Measurements from ENCODE around the gene SLC13A3.

The SLC13A3 gene

GRCh38 chr20:46570956-46571355 is 80.3 kb downstream of the SLC13A3 start:
- TF ChIP-seq, protein P1, sequence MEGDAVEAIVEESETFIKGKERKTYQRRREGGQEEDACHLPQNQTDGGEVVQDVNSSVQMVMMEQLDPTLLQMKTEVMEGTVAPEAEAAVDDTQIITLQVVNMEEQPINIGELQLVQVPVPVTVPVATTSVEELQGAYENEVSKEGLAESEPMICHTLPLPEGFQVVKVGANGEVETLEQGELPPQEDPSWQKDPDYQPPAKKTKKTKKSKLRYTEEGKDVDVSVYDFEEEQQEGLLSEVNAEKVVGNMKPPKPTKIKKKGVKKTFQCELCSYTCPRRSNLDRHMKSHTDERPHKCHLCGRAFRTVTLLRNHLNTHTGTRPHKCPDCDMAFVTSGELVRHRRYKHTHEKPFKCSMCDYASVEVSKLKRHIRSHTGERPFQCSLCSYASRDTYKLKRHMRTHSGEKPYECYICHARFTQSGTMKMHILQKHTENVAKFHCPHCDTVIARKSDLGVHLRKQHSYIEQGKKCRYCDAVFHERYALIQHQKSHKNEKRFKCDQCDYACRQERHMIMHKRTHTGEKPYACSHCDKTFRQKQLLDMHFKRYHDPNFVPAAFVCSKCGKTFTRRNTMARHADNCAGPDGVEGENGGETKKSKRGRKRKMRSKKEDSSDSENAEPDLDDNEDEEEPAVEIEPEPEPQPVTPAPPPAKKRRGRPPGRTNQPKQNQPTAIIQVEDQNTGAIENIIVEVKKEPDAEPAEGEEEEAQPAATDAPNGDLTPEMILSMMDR (IDR thresholded peaks at IDR 0.05; ENCODE audit: insufficient read depth, low read depth, low read length, missing control alignments) = no peak

DNA sequence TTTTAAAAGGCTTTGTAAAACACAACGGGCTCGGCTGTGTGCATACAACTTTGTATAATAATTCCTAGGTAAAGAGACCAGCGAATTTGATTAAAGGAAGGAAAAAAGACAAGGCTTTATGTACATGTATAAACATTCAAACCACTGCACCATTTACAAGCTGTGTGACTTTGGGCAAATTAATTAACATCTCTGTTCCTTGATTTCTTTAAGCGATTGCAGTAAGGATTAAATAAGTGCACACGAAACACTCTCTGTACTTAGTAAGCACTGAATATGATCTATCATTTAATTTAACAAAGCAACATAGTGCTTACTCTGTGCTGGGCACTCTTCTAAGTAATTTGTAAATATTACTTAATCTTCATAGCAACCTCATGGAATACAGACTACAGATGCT is 81.3 kb downstream of the SLC13A3 start:
- no peak for DNase-seq (ENCODE audit: low read depth)
- H3K4me3 ChIP-seq (ENCODE audit: low read length) = no peak overlapping the region
- TF ChIP-seq, protein P1 (IDR thresholded peaks at IDR 0.05; ENCODE audit: insufficient read depth, low read depth, low read length, missing control alignments) = no peak

More at GRCh38 chr20:46570956-46571355, 80.3 kb downstream of the SLC13A3 start:
- DNase-seq (ENCODE audit: low read depth) = no peak
- H3K4me3 ChIP-seq (ENCODE audit: low read length) = no peak overlapping the region

DNA sequence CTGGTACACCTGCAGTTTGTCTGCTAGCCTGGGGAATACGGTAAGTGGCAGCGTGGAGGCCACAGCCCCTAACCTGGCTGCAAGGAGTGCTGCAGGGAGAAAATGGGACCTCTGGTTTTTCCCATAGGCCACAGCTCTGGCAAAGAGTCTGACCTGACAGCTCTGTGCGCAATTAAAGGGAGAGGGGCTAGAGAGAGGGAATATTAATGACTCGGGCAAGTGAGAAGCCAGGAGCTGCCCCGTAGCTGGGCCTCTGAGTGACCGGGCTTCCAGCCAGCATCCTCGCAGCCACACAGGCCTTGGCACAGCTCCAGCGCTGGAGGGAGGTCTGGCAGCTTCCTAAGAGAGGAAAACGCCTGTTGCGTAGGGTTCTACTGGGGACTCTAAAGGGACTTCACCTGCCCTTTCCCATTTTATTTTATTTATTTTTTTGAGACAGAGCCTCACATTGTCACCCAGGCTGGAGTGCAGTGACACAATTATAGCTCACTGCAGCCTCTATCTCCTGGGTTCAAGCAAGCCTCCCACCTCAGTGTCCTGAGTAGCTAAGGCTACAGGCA is 82.6 kb downstream of the SLC13A3 start:
- peak; percentile 51 for DNase-seq (ENCODE audit: low read depth)
- TF ChIP-seq, protein P1 (IDR thresholded peaks at IDR 0.05; ENCODE audit: insufficient read depth, low read depth, low read length, missing control alignments) = no peak
- no peak overlapping the region for H3K4me3 ChIP-seq (ENCODE audit: low read length)

GRCh38 chr20:46566125-46566524 is 85.1 kb downstream of the SLC13A3 start:
- DNase-seq (ENCODE audit: low read depth) = no peak
- no peak overlapping the region for H3K4me3 ChIP-seq (ENCODE audit: low read length)
- TF ChIP-seq, protein P1 (IDR thresholded peaks at IDR 0.05; ENCODE audit: insufficient read depth, low read depth, low read length, missing control alignments) = no peak

DNA sequence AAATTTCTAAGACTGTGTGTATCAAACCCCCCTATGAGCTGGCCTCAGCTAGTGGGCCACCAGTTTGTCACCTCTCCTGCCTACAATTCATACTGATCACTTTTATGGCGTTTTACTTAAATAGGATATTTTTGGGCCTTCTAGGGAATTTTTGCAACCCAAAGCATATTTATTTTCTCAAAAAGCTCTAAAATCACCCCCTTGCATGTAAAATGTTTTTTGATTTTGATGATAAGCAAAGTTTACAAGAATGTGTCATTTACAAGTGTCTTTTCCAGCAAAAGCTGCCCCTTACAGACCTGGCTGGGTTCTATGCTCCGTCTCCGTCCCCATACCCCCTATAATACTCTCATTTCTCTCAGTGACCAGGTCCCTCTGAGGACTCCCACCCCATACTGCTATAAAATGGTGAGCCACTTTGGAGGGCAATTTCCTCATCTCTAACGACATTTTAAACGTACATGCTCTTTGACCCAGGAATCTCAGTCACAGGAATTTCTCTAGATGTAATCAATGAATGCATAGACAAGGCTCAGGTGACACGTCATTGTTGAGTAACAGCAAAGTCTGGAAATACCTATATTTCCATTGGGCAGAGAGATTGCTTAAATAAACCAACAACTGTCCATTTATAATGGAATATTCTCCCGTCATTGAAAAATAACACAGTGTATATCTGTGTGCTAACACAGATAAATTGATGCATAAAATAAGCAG is 86.9 kb downstream of the SLC13A3 start:
- TF ChIP-seq, protein P1 (IDR thresholded peaks at IDR 0.05; ENCODE audit: insufficient read depth, low read depth, low read length, missing control alignments) = no peak
- peak; percentile 80 for DNase-seq (ENCODE audit: low read depth)

DNA sequence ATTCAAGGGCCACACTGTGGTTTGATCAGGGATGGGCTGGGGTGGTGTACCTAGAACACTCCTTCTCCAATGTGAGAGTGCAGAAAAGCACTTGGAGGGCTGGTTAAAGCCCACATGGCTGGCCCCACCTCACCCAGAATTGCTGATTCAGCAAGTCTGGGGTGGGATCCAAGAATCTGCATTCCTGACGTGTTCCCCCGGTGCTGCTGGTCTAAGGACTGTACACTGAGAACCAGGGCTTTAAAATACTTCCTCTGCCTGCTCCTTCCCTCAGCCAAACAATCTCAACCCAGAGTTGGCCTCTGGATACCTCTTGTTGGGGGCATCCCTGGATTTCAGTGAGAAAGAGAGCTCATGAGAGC is 87.4 kb downstream of the SLC13A3 start:
- no peak for DNase-seq (ENCODE audit: low read depth)
- TF ChIP-seq, protein P1 (IDR thresholded peaks at IDR 0.05; ENCODE audit: insufficient read depth, low read depth, low read length, missing control alignments) = no peak
- no peak overlapping the region for H3K4me3 ChIP-seq (ENCODE audit: low read length)

More for the DNA sequence above, 86.9 kb downstream of the SLC13A3 start:
- H3K4me3 ChIP-seq (ENCODE audit: low read length) = no peak overlapping the region
